HEK293 (cell line): ENCODE measurements around the gene FGFR2.

Experiments
- BCL11A ChIP-seq: fragments of 450-650 bp; formaldehyde crosslinking; IDR thresholded peaks from 2 replicates; pipeline ENCODE4 v1.5.1; 2016; ENCODE audit warnings: low read depth, missing biosample characterization, missing genetic modification characterization
- EGR2 ChIP-seq: fragments of 450-650 bp; formaldehyde crosslinking; IDR thresholded peaks from 2 replicates; pipeline ENCODE4 v1.5.1; 2016; ENCODE audit warnings: low read depth, missing biosample characterization, missing genetic modification characterization
- IKZF3 ChIP-seq: fragments of 450-650 bp; IDR thresholded peaks from 2 replicates; pipeline ENCODE4 v1.5.0; 2018; ENCODE audit warnings: missing biosample characterization, mild to moderate bottlenecking, missing genetic modification characterization, moderate library complexity
- SETDB1 ChIP-seq: IDR thresholded peaks from one replicate; pipeline ENCODE4 v1.6.1; 2017; ENCODE audit warnings: mild to moderate bottlenecking, low read length, moderate library complexity, mixed read lengths; ENCODE audit not compliant: insufficient read length
- YY1 ChIP-seq: fragments of 450-650 bp; formaldehyde crosslinking; IDR thresholded peaks from 2 replicates; pipeline ENCODE4 v1.5.1; 2018; ENCODE audit warnings: missing biosample characterization, missing genetic modification characterization
- ZEB2 ChIP-seq: fragments of 450-650 bp; formaldehyde crosslinking; IDR thresholded peaks from 2 replicates; pipeline ENCODE4 v1.5.1; 2016; ENCODE audit warnings: missing biosample characterization, missing genetic modification characterization
- ZNF48 ChIP-seq: fragments of 450-650 bp; formaldehyde crosslinking; IDR thresholded peaks from 2 replicates; pipeline ENCODE4 v1.5.1; 2016; ENCODE audit warnings: missing biosample characterization, missing genetic modification characterization
- TF ChIP-seq, protein P1 (sequence below): fragments of 450-650 bp; formaldehyde crosslinking; IDR thresholded peaks from 2 replicates; pipeline ENCODE4 v1.5.1; 2016; ENCODE audit warnings: missing biosample characterization, missing genetic modification characterization, borderline replicate concordance
- TF ChIP-seq, protein P2 (sequence below): fragments of 450-650 bp; formaldehyde crosslinking; IDR thresholded peaks from 2 replicates; pipeline ENCODE4 v1.5.1; 2016; ENCODE audit warnings: missing biosample characterization, missing genetic modification characterization
- TF ChIP-seq, protein P3 (sequence below): fragments of 450-650 bp; formaldehyde crosslinking; IDR thresholded peaks from 2 replicates; pipeline ENCODE4; 2016; ENCODE audit warnings: missing biosample characterization, missing genetic modification characterization
- TF ChIP-seq, protein P4 (sequence below): fragments of 450-650 bp; formaldehyde crosslinking; IDR thresholded peaks from 2 replicates; pipeline ENCODE4 v1.5.1; 2016; ENCODE audit warnings: missing biosample characterization, missing genetic modification characterization

DNA sequence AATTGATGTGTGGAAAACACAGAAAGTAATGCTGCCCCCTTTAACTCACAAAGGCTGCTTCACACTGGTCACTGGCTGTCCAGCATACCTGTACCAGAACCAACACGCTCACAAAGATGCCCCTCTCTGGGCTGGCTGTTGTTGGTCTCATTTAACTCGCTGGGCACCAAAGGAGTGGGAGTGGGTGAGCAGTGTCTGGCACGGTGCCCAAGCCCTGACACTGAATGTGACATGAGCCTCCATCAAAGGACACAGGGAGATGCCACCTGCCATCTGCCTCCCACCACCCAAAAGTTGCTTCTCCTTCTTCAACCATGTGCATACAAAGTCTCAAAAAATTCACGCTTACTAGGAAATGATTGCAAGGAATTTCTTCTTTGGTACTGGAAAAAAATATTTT lies 86.8 kb downstream of the FGFR2 start:
- no peak for TF ChIP-seq EGR2 (tag by site-specific recombination)
- no peak for TF ChIP-seq ZNF48 (tag by site-specific recombination)
- no peak for TF ChIP-seq BCL11A
- TF ChIP-seq, protein P1, sequence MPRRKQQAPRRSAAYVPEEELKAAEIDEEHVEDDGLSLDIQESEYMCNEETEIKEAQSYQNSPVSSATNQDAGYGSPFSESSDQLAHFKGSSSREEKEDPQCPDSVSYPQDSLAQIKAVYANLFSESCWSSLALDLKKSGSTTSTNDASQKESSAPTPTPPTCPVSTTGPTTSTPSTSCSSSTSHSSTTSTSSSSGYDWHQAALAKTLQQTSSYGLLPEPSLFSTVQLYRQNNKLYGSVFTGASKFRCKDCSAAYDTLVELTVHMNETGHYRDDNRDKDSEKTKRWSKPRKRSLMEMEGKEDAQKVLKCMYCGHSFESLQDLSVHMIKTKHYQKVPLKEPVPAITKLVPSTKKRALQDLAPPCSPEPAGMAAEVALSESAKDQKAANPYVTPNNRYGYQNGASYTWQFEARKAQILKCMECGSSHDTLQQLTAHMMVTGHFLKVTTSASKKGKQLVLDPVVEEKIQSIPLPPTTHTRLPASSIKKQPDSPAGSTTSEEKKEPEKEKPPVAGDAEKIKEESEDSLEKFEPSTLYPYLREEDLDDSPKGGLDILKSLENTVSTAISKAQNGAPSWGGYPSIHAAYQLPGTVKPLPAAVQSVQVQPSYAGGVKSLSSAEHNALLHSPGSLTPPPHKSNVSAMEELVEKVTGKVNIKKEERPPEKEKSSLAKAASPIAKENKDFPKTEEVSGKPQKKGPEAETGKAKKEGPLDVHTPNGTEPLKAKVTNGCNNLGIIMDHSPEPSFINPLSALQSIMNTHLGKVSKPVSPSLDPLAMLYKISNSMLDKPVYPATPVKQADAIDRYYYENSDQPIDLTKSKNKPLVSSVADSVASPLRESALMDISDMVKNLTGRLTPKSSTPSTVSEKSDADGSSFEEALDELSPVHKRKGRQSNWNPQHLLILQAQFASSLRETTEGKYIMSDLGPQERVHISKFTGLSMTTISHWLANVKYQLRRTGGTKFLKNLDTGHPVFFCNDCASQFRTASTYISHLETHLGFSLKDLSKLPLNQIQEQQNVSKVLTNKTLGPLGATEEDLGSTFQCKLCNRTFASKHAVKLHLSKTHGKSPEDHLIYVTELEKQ (tag by site-specific recombination), result no peak
- TF ChIP-seq IKZF3, result no peak
- TF ChIP-seq, protein P2, sequence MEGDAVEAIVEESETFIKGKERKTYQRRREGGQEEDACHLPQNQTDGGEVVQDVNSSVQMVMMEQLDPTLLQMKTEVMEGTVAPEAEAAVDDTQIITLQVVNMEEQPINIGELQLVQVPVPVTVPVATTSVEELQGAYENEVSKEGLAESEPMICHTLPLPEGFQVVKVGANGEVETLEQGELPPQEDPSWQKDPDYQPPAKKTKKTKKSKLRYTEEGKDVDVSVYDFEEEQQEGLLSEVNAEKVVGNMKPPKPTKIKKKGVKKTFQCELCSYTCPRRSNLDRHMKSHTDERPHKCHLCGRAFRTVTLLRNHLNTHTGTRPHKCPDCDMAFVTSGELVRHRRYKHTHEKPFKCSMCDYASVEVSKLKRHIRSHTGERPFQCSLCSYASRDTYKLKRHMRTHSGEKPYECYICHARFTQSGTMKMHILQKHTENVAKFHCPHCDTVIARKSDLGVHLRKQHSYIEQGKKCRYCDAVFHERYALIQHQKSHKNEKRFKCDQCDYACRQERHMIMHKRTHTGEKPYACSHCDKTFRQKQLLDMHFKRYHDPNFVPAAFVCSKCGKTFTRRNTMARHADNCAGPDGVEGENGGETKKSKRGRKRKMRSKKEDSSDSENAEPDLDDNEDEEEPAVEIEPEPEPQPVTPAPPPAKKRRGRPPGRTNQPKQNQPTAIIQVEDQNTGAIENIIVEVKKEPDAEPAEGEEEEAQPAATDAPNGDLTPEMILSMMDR (tag by site-specific recombination), result no peak
- TF ChIP-seq, protein P3, sequence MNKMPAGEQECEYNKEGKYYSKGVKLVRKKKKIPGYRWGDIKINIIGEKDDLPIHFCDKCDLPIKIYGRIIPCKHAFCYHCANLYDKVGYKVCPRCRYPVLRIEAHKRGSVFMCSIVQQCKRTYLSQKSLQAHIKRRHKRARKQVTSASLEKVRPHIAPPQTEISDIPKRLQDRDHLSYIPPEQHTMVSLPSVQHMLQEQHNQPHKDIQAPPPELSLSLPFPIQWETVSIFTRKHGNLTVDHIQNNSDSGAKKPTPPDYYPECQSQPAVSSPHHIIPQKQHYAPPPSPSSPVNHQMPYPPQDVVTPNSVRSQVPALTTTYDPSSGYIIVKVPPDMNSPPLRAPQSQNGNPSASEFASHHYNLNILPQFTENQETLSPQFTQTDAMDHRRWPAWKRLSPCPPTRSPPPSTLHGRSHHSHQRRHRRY, result no peak
- no peak for TF ChIP-seq SETDB1
- no peak for TF ChIP-seq YY1
- TF ChIP-seq, protein P4, sequence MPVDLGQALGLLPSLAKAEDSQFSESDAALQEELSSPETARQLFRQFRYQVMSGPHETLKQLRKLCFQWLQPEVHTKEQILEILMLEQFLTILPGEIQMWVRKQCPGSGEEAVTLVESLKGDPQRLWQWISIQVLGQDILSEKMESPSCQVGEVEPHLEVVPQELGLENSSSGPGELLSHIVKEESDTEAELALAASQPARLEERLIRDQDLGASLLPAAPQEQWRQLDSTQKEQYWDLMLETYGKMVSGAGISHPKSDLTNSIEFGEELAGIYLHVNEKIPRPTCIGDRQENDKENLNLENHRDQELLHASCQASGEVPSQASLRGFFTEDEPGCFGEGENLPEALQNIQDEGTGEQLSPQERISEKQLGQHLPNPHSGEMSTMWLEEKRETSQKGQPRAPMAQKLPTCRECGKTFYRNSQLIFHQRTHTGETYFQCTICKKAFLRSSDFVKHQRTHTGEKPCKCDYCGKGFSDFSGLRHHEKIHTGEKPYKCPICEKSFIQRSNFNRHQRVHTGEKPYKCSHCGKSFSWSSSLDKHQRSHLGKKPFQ (tag by site-specific recombination), result no peak
- TF ChIP-seq ZEB2 (tag by site-specific recombination), result no peak
